ENCODE results near the gene IL13RA1. TPM values are rescaled to one million over a fixed set of nuclear protein-coding genes. Genes with fewer than 3 reads are reported as not detected.

Gene IL13RA1
- total and polyA plus RNA-seq, 10 of the 15 experiments (the other 5 are each of a cell fraction or from before 2014, with no cell fraction given), result 2.3 to 14.2 (median 8.4) TPM

DNA sequence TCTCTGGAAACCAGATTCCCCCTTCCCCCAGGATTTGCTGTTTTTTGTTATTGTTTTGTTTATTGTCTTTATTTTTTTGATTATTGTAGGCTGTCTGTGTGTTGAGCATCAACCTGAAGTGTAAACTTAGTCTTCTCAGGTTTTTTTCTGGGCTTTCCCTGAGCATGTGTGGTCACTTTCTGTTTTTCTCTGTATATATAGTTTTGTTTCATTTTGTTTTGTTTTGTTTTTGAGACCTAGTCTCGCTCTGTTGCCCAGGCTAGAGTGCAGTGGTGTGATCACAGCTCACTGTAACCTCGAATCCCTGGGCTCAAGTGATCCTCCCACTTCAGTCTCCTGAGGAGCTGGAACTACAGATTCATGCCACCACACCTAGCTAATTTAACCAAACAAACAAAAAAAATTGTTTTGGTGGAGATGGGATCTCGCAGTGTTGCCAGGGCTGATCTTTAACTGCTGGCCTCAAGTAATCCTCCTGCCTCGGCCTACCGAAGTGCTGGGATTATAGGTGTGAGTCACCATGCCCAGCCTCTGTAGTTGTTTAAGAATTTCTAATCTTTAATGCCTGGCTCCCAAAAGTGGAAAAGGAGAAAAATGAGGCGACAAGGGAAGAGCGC is 9.1 kb downstream of the IL13RA1 start (continued):
- no peak for TF ChIP-seq USF2 (IDR thresholded peaks at IDR 0.05; ENCODE audit: borderline replicate concordance, low read depth, low read length)
- TF ChIP-seq CBX3 (IDR thresholded peaks at IDR 0.05; ENCODE audit: borderline replicate concordance, low read depth), result no peak
- TF ChIP-seq KLF5 (IDR thresholded peaks at IDR 0.05; ENCODE audit: partially characterized antibody), result no peak
- no peak for TF ChIP-seq CREB1 (IDR thresholded peaks at IDR 0.05; ENCODE audit: low read depth)
- no peak for TF ChIP-seq POU2F2 (IDR thresholded peaks at IDR 0.05; ENCODE audit: borderline replicate concordance, low read depth, low read length)
- peak; percentile 49; the same call in 1 of the 2 replicates for TF ChIP-seq MLLT1 (IDR thresholded peaks at IDR 0.05)
- TF ChIP-seq, protein P1, sequence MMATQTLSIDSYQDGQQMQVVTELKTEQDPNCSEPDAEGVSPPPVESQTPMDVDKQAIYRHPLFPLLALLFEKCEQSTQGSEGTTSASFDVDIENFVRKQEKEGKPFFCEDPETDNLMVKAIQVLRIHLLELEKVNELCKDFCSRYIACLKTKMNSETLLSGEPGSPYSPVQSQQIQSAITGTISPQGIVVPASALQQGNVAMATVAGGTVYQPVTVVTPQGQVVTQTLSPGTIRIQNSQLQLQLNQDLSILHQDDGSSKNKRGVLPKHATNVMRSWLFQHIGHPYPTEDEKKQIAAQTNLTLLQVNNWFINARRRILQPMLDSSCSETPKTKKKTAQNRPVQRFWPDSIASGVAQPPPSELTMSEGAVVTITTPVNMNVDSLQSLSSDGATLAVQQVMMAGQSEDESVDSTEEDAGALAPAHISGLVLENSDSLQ (IDR thresholded peaks at IDR 0.05), result no peak
- peak; percentile 71; the same call in 1 of the 2 replicates for TF ChIP-seq PAX5 (IDR thresholded peaks at IDR 0.05; ENCODE audit: borderline replicate concordance, low read depth, low read length)

DNA sequence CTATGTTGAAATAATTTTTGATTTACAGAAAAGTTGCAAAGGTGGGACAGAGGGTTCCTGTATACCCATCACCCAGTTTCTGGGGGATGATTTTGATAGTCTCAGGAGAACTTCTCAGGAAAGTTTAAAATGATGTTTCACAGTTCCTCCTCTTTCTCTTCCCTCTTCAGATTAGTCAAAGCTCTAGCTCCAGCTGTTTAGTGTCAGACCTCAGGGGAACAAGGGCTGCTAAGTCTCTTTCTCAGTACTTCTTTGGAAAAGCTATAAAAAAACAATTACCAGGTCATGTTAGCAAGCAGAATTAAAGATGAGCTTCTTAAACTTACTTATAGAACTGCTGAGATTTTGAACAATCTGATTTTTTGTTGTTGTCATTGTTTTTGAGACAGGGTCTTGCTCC is 12.2 kb downstream of the IL13RA1 start:
- Histone ChIP-seq H3K36me3 (ENCODE audit: control insufficient read depth in 2 of 2, insufficient read depth in 2 of 2, low read length in 1 of 2) (no peaks in the 10 kb centered on the region), H3K27ac (ENCODE audit: control insufficient read depth, insufficient read depth) (no peak overlapping the region), H3K4me1 (ENCODE audit: control insufficient read depth, insufficient read depth, low read length) (peaks cover 3% of the 10 kb centered on the region; the same call in 1 of the 2 replicates), H3K9ac (ENCODE audit: control insufficient read depth, insufficient read depth, low read length) (no peak overlapping the region), H3K4me3 (no peak overlapping the region), H3K27me3 (replicated peaks in 1 of 2; ENCODE audit: control insufficient read depth in 2 of 2, insufficient read depth in 2 of 2, low read length in 1 of 2) (0 out of 4 replicates have a peak, but pooled peaks cover 0 to 2% of the 10 kb centered on the region in 2 experiments), H3K9me3 (replicated peaks; ENCODE audit: control insufficient read depth, insufficient read depth, low read length) (peaks cover 1% of the 10 kb centered on the region; the same call in 2 of the 3 replicates), H4K20me1 (ENCODE audit: control insufficient read depth, insufficient read depth) (no peaks in the 10 kb centered on the region; the same call in 1 of the 2 replicates), H2AFZ (ENCODE audit: control insufficient read depth, low read depth, low read length) (no peak overlapping the region), H3K4me2 (ENCODE audit: control insufficient read depth, insufficient read depth) (no peak overlapping the region), H3K79me2 (ENCODE audit: control insufficient read depth, insufficient read depth, low read length) (no peaks in the 10 kb centered on the region)
- in situ Hi-C loops (cut with MboI) (no loop called here), intact Hi-C loops (cut with micrococcal nuclease; ENCODE audit: unreplicated experiment) (no loop called here)
- ATAC-seq (no peak), DNase-seq (ENCODE audit: low read depth, low spot score) (no peak), FAIRE-seq (no peak)
- BruUV-seq (replicated peaks), result no TSS peak
- ChIA-PET CTCF (interaction anchor here (1.0 to 1.2 kb wide), 2 partner anchors 9 to 11 kb away, joined by 3 to 4 read pairs; no protein-coding TSS in a partner anchor), RAD21 (ENCODE audit: unreplicated experiment) (no interaction called here), POLR2A (interaction anchor here (1.8 kb wide), 1 partner anchor 10 kb away, joined by 6 read pairs; no protein-coding TSS in a partner anchor), SMC1A (ENCODE audit: uncharacterized antibody, unreplicated experiment) (interaction anchor here (1.2 to 1.8 kb wide), 2 partner anchors 11 to 13 kb away, joined by 3 to 4 read pairs; no protein-coding TSS in a partner anchor)
- TF ChIP-seq FOXM1 (IDR thresholded peaks at IDR 0.05; ENCODE audit: low read depth, low read length) (no peak), KDM1A (IDR thresholded peaks at IDR 0.05; ENCODE audit: borderline replicate concordance) (no peak), RAD51 (IDR thresholded peaks at IDR 0.05) (no peak), ETV6 (conservative IDR thresholded peaks at IDR 0.05 in 1 of 2, IDR thresholded peaks at IDR 0.05 in 1 of 2; ENCODE audit: borderline replicate concordance in 1 of 2, low read depth in 1 of 2) (no peak), ZZZ3 (IDR thresholded peaks at IDR 0.05; ENCODE audit: control insufficient read depth, insufficient read length, low read depth) (no peak), YY1 (IDR thresholded peaks at IDR 0.05; ENCODE audit: low read depth, low read length) (no peak), CHD4 (IDR thresholded peaks at IDR 0.05) (no peak), POU2F2 (IDR thresholded peaks at IDR 0.05; ENCODE audit: borderline replicate concordance, low read depth, low read length) (no peak), CREM (IDR thresholded peaks at IDR 0.05; ENCODE audit: low read depth) (no peak), HDGF (IDR thresholded peaks at IDR 0.05) (no peak), TAF1 (IDR thresholded peaks at IDR 0.05; ENCODE audit: borderline replicate concordance, low read depth, low read length) (no peak)
- TF ChIP-seq, protein P1 (IDR thresholded peaks at IDR 0.05), result no peak
